ENCODE data around the gene GRM3.

GRCh38 chr7:86660950-86661462, 17.3 kb downstream of the GRM3 start:
- no peak for TF ChIP-seq CTCF (conservative IDR thresholded peaks at IDR 0.05 in 1 of 2, IDR thresholded peaks at IDR 0.05 in 1 of 2; ENCODE audit: extremely low read depth in 1 of 2, insufficient read depth in 1 of 2, low read depth in 1 of 2, low read length in 2 of 2)
- TF ChIP-seq EZH2 (IDR thresholded peaks at IDR 0.05; ENCODE audit: borderline replicate concordance, low read length): no peak

Data from mammary epithelial cell (primary cell).